Measurements from ENCODE around the gene TIAM2.
"Not testable (repeated sequence)": the region's sequence is repeated elsewhere in the genome, so short reads cannot be mapped to it uniquely, and the experiment has no call there.

The TIAM2 gene

GRCh38 chr6:155268088-155268867 is 273.2 kb downstream of the TIAM2 start:
- not testable (repeated sequence) for H2AFZ ChIP-seq (ENCODE audit: low read length); H3K79me2 ChIP-seq (ENCODE audit: insufficient read depth, low read length); H3K9me2 ChIP-seq (ENCODE audit: low read depth, low read length); H3K4me1 ChIP-seq (ENCODE audit: insufficient read depth, low read length, severe bottlenecking); H3F3A ChIP-seq (ENCODE audit: insufficient read depth, low read length); H3K4me2 ChIP-seq (ENCODE audit: low read length); H3K27me3 ChIP-seq (ENCODE audit: insufficient read depth, low read length); H3K9me3 ChIP-seq (ENCODE audit: low read length); H4K20me1 ChIP-seq (ENCODE audit: insufficient read depth, low read length); H3K27ac ChIP-seq (ENCODE audit: low read depth, low read length, poor library complexity, severe bottlenecking); H3K9ac ChIP-seq (ENCODE audit: low read length); H3K4me3 ChIP-seq (ENCODE audit: low read depth, low read length, poor library complexity, severe bottlenecking)
- TF ChIP-seq CTCF (IDR thresholded peaks at IDR 0.05; ENCODE audit: low read length) = peak; percentile 61
- peaks cover 46% of the 10 kb centered on the region for H3K36me3 ChIP-seq (ENCODE audit: insufficient read depth, low read length)

GRCh38 chr6:155269765-155270164 is 274.6 kb downstream of the TIAM2 start:
- no peak for TF ChIP-seq EZH2 (IDR thresholded peaks at IDR 0.05; ENCODE audit: borderline replicate concordance, low read length)
- TF ChIP-seq CTCF (IDR thresholded peaks at IDR 0.05; ENCODE audit: low read length) = no peak
- H3K79me2 ChIP-seq (ENCODE audit: insufficient read depth, low read length) = no peaks in the 10 kb centered on the region
- no peak overlapping the region for H3K9ac ChIP-seq (ENCODE audit: low read length)
- H4K20me1 ChIP-seq (ENCODE audit: insufficient read depth, low read length) = no peaks in the 10 kb centered on the region
- no peaks in the 10 kb centered on the region for H3F3A ChIP-seq (ENCODE audit: insufficient read depth, low read length)
- no peaks in the 10 kb centered on the region for H3K9me3 ChIP-seq (ENCODE audit: low read length)
- H3K4me3 ChIP-seq (ENCODE audit: low read depth, low read length, poor library complexity, severe bottlenecking) = no peak overlapping the region
- no peak overlapping the region for H3K27ac ChIP-seq (ENCODE audit: low read depth, low read length, poor library complexity, severe bottlenecking)
- no peaks in the 10 kb centered on the region for H3K9me2 ChIP-seq (ENCODE audit: low read depth, low read length)
- peaks cover 45% of the 10 kb centered on the region for H3K36me3 ChIP-seq (ENCODE audit: insufficient read depth, low read length)
- no peak overlapping the region for H3K4me2 ChIP-seq (ENCODE audit: low read length)
- no peaks in the 10 kb centered on the region for H3K4me1 ChIP-seq (ENCODE audit: insufficient read depth, low read length, severe bottlenecking)
- no peaks in the 10 kb centered on the region for H3K27me3 ChIP-seq (ENCODE audit: insufficient read depth, low read length)
- H2AFZ ChIP-seq (ENCODE audit: low read length) = no peak overlapping the region

GRCh38 chr6:155270561-155271091 is 275.5 kb downstream of the TIAM2 start:
- H4K20me1 ChIP-seq (ENCODE audit: insufficient read depth, low read length) = no peaks in the 10 kb centered on the region
- no peak overlapping the region for H3K27ac ChIP-seq (ENCODE audit: low read depth, low read length, poor library complexity, severe bottlenecking)
- no peaks in the 10 kb centered on the region for H3K27me3 ChIP-seq (ENCODE audit: insufficient read depth, low read length)
- no peak overlapping the region for H3K4me2 ChIP-seq (ENCODE audit: low read length)
- H3K36me3 ChIP-seq (ENCODE audit: insufficient read depth, low read length) = peaks cover 46% of the 10 kb centered on the region
- H3K9me2 ChIP-seq (ENCODE audit: low read depth, low read length) = no peaks in the 10 kb centered on the region
- no peaks in the 10 kb centered on the region for H3K79me2 ChIP-seq (ENCODE audit: insufficient read depth, low read length)
- H3K4me1 ChIP-seq (ENCODE audit: insufficient read depth, low read length, severe bottlenecking) = no peaks in the 10 kb centered on the region
- H3K9ac ChIP-seq (ENCODE audit: low read length) = no peak overlapping the region
- H3K9me3 ChIP-seq (ENCODE audit: low read length) = no peaks in the 10 kb centered on the region
- H3F3A ChIP-seq (ENCODE audit: insufficient read depth, low read length) = no peaks in the 10 kb centered on the region
- no peak overlapping the region for H2AFZ ChIP-seq (ENCODE audit: low read length)
- no peak overlapping the region for H3K4me3 ChIP-seq (ENCODE audit: low read depth, low read length, poor library complexity, severe bottlenecking)
- TF ChIP-seq CTCF (IDR thresholded peaks at IDR 0.05; ENCODE audit: low read length) = no peak
- no peak for TF ChIP-seq EZH2 (IDR thresholded peaks at IDR 0.05; ENCODE audit: borderline replicate concordance, low read length)

All from OCI-LY1 (cell line).